Endothelial cell (in vitro differentiated cells): Measurements from ENCODE around the gene PDPK1. TPM values are rescaled to one million over a fixed set of nuclear protein-coding genes. Genes with fewer than 3 reads are reported as not detected.

Experiments used
- DNase-seq: peaks from one replicate; pipeline ENCODE4 v3.0.0; 2021; ENCODE audit warnings: low spot score
- H3K27ac Mint-ChIP-seq: one replicate; pipeline ENCODE4 v1.8.0; 2021; ENCODE audit warnings: mixed read lengths, inconsistent platforms; ENCODE audit not compliant: unreplicated experiment
- H3K27me3 Mint-ChIP-seq: one replicate; pipeline ENCODE4 v1.8.0; 2021; ENCODE audit warnings: mild to moderate bottlenecking, moderate library complexity, mixed read lengths, inconsistent platforms; ENCODE audit not compliant: unreplicated experiment
- H3K36me3 Mint-ChIP-seq: one replicate; pipeline ENCODE4 v1.8.0; 2021; ENCODE audit warnings: mild to moderate bottlenecking, low read depth, mixed read lengths, inconsistent platforms; ENCODE audit not compliant: unreplicated experiment
- H3K4me1 Mint-ChIP-seq: one replicate; pipeline ENCODE4 v1.8.0; 2021; ENCODE audit warnings: mild to moderate bottlenecking, mixed read lengths, inconsistent platforms; ENCODE audit not compliant: unreplicated experiment
- H3K4me3 Mint-ChIP-seq: one replicate; pipeline ENCODE4 v1.8.0; 2021; ENCODE audit warnings: mild to moderate bottlenecking, mixed read lengths, inconsistent platforms; ENCODE audit not compliant: unreplicated experiment
- H3K9me3 Mint-ChIP-seq: one replicate; pipeline ENCODE4 v1.8.0; 2021; ENCODE audit warnings: mixed read lengths, inconsistent platforms; ENCODE audit not compliant: unreplicated experiment
- total RNA-seq: library from RNA; stranded (reverse); fragmentation: NEBNext Ultra II Directional; extraction: Animal tissue kit (Norgen Biotek cat#: 25700); gene quantifications from one replicate; pipeline ENCODE4 v1.2.1, GENCODE V29; 2021; ENCODE audit not compliant: unreplicated experiment
- TF ChIP-seq, protein P1 (sequence below): fragments of 200-600 bp; sonication (generic); IDR thresholded peaks from one replicate; pipeline ENCODE4 v1.5.0; 2021; ENCODE audit warnings: antibody characterized with exemption; ENCODE audit not compliant: unreplicated experiment

The PDPK1 gene
- total RNA-seq, 1 donor from 2014 or later, result 33.6 TPM

DNA sequence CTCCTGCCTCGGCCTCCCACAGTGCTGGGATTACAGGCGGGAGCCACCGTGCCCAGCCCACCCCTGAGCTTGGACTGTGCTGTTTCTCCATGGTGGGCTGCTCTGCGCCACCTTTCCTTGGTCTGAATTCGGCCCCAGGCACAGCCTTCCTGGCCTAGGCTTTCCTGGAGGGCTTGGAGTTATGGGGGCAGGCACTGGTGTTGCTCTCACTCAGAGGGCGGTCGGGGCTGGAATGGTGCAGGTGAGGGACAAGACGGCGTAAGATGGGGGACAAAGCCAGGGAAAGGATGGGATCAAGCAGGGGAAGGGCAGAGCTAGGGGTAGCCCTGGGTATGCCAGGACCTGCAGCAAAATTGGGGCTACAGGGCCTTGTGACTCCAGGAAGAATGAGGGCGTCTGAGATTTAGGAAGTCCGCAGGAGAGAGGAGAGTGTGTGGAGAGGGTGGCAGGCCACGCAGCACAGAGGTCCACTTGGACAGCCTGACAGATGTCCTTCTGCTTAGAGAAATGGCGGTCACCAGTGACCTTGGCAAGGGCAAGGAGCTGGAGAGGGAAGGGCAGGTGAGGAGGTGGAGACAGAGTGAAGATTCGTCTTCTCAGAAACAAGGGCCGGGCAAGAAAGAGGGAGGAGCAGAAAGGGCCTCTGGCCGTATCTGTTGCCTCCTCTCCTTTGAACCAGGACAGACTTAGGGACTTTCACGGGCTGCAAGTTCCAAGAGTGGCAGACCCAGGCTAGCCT, 25.7 kb upstream of the PDPK1 start:
- H3K27me3 Mint-ChIP-seq, result peaks cover 34% of the 10 kb centered on the region
- TF ChIP-seq, protein P1, sequence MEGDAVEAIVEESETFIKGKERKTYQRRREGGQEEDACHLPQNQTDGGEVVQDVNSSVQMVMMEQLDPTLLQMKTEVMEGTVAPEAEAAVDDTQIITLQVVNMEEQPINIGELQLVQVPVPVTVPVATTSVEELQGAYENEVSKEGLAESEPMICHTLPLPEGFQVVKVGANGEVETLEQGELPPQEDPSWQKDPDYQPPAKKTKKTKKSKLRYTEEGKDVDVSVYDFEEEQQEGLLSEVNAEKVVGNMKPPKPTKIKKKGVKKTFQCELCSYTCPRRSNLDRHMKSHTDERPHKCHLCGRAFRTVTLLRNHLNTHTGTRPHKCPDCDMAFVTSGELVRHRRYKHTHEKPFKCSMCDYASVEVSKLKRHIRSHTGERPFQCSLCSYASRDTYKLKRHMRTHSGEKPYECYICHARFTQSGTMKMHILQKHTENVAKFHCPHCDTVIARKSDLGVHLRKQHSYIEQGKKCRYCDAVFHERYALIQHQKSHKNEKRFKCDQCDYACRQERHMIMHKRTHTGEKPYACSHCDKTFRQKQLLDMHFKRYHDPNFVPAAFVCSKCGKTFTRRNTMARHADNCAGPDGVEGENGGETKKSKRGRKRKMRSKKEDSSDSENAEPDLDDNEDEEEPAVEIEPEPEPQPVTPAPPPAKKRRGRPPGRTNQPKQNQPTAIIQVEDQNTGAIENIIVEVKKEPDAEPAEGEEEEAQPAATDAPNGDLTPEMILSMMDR, result no peak
- peak overlapping the region; percentile 58 for H3K27ac Mint-ChIP-seq
- DNase-seq, result no peak
- H3K36me3 Mint-ChIP-seq, result peaks cover 11% of the 10 kb centered on the region
- peaks cover 40% of the 10 kb centered on the region for H3K4me1 Mint-ChIP-seq
- H3K9me3 Mint-ChIP-seq, result no peaks in the 10 kb centered on the region
- H3K4me3 Mint-ChIP-seq, result peak overlapping the region; percentile 89

DNA sequence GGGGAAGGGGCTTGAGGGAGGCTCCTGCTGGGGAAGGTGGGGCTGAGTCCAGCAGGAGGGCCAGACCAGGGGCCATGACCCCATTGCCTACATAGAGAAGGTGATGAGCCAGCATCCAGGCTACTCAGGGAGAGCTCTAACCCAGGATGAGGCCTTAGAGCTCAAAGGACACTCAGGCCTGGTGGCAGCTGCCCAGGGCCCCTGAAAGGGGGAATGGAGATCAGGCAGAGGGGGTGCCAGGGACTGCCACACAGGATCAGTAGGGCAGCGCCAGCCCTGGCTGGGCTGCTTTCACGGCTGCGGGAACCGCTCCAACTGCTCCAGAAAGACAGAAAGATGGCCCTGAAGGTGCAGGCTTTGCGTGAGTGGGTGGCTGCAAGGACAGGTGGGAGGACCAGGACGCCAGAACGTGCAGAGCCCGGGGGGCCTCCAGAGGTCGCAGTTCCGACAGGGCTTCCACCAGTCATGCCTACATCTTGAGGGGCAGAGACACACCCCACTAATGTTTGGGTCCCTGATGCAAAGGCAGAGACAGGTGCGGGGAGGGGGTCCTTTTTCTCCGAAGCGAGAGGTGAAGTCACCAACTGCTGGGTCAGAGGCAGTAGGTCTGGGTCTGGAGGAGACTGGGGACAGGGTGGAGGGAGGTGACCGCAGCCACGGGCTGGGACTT, 25.0 kb upstream of the PDPK1 start:
- Mint-ChIP-seq H3K4me1 (peaks cover 45% of the 10 kb centered on the region), H3K27ac (peak overlapping the region; percentile 78), H3K27me3 (peaks cover 39% of the 10 kb centered on the region), H3K36me3 (peaks cover 15% of the 10 kb centered on the region), H3K9me3 (no peaks in the 10 kb centered on the region), H3K4me3 (peak overlapping the region; percentile 89)
- no peak for DNase-seq
- TF ChIP-seq, protein P1, result no peak

DNA sequence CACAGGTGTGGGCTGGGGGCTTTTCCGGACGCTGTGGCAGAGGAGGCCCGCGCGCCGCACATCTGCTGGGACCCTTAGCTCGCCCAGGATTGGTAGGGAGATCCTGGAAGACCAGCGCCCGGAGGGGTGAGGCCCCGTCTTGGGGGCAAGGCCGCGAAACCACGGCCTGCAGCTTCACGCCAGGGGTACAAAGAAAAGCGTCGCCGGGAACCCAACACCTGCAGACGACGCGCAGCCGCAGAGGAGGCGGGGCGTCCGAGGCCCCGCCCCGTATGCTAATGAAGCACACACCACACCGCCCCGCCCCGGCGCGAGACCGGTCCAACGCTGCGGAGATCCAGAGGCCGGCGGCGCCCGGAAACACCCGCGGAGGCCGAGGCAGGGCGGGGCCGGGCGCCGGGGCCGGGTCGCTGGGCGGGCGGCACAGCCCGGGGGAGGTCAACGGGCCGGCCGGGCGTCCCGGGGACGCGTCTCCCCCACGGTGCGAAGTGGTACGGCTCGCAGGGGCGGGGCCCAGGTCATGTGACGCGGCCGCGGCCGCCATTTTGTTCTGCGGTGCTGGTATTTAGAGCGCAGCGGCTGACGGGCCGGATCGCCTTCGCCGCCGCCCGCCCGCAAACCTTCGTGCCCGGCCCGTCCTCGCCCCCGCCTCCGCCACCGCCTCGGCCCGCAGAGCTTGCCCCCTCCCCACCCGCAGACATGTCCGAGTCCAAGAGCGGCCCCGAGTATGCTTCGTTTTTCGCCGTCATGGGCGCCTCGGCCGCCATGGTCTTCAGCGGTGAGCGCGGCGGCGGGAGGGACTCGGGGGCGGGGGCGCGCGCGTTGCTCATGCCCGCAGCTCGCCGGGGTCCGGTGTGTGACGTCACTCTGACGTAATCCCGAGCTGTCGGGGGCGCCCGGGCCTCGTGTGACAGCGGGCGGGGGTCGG, 24.2 kb upstream of the PDPK1 start, which contains the start of gene ATP6V0C:
ATP6V0C (plus strand) TSS at position 548 of the 928 bp plus-strand sequence; CDS start at position 700, 152 bp downstream.
- TF ChIP-seq, protein P1, result no peak
- peaks cover 37% of the 10 kb centered on the region for H3K27me3 Mint-ChIP-seq
- no peaks in the 10 kb centered on the region for H3K9me3 Mint-ChIP-seq
- H3K4me3 Mint-ChIP-seq, result peak within 1 kb of the TSS; percentile 97
- peaks cover 15% of the 10 kb centered on the region for H3K36me3 Mint-ChIP-seq
- peak; percentile 87 for DNase-seq
- peak within 1 kb of the TSS; percentile 89 for H3K27ac Mint-ChIP-seq
- H3K4me1 Mint-ChIP-seq, result peaks cover 45% of the 10 kb centered on the region

DNA sequence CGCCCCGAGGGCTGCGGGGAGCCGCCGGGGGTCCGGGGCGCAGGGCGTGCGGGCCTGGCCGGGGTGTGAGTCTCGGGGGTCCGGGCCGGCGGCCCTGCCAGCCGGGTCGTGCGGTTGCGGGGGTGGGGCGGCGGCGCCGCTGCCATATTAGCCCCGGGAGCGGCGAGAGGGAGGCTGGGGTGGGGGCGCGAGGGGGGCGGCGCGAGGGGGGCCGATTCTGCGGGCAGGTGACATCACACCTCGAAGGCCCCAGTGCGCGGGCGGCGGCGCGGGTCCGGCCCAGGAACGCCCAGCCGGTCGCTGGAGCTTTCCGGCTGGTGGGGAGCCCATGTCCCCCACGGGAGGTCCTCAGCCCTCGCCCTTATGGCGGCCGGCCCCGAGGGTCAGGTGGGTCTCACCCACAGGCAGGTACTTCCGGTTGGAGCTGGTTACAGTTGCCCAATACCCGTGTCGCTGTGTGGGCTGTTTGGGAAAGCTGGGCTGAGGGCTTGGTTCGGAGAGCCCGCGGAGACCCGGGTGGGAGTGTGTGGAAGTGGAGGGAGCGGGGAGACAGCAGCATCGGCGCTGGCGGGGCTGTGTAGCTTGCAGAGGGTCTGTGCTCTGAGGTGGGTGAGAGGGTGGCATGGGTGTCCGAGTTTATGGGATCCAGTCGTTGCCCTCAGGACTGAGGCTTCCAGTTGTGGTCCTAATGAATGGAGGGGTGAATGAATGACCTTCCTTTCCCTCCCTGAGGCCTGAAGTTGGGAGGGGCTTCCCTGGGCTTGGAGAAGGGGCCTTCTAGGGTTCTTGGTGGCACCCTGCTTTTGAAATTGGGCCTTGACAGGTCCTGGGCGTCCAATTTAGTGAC, 23.3 kb upstream of the PDPK1 start:
- Mint-ChIP-seq H3K9me3 (no peaks in the 10 kb centered on the region), H3K4me1 (peaks cover 49% of the 10 kb centered on the region), H3K27ac (peak overlapping the region; percentile 89), H3K27me3 (peaks cover 42% of the 10 kb centered on the region), H3K4me3 (peak overlapping the region; percentile 97), H3K36me3 (peaks cover 16% of the 10 kb centered on the region)
- DNase-seq, result no peak
- TF ChIP-seq, protein P1, result no peak
